Measurements from ENCODE around the gene PSME3. TPM values are rescaled to one million over a fixed set of nuclear protein-coding genes. Genes with fewer than 3 reads are reported as not detected.

The PSME3 gene
- total and polyA plus RNA-seq, 2 of the 13 experiments (the other 11 are each of a cell fraction or from before 2014, with no cell fraction given): 66.3 to 135 TPM

DNA sequence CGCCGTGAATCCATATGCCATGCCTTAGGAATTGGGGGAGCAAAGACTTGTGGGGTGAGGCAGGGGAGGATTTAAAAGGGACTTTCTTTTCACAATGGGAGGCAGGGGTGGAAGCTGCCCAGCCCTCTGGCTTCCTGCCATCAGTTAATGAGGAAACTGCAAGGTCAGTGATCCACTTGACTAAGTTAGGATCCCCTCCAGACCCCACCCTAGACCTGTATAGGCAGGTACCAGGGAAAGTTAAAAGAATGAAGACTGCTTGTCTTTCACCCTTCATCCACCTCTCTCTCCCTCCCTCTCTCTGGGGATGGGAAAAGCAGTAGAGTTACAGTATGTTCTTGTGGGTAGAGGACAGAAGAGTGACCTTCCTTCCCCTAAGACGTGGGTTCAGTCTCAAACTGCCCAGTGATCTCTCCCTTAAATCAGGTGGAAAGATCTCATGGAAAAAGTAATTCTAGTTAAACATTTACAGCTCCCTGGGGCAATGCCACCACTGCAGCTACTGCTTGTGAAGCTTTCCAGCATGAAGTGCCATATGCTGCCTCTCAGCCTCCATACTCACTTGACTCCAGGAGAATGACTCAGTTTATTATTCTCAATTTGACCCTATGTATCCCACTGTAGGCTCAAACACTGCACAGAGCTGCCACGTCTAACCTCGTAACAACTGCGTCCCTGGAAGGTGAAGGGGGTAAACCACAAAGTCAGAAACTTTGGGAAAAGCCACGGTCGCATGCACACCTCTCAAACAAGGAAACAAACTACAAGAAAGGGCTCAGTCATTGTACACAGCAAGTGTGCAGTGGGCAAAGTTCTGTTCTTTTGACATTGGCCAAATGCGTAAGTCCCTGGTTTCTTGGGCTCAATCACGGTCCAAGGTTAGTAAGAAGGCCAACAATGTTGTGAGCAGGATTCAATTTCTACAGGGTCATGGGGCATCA is 35.9 kb upstream of the PSME3 start (continued):
- TF ChIP-seq, protein P1, sequence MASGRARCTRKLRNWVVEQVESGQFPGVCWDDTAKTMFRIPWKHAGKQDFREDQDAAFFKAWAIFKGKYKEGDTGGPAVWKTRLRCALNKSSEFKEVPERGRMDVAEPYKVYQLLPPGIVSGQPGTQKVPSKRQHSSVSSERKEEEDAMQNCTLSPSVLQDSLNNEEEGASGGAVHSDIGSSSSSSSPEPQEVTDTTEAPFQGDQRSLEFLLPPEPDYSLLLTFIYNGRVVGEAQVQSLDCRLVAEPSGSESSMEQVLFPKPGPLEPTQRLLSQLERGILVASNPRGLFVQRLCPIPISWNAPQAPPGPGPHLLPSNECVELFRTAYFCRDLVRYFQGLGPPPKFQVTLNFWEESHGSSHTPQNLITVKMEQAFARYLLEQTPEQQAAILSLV (CRISPR knock-in tag; IDR thresholded peaks at IDR 0.05; ENCODE audit: borderline replicate concordance): peak; percentile 82; the same call in 1 of the 2 replicates
- TF ChIP-seq SAFB2 (CRISPR knock-in tag; IDR thresholded peaks at IDR 0.05; ENCODE audit: borderline replicate concordance, low read depth) (no peak), RXRB (CRISPR knock-in tag; IDR thresholded peaks at IDR 0.05; ENCODE audit: borderline replicate concordance) (peak; percentile 51; the same call in 1 of the 2 replicates), RARG (CRISPR knock-in tag; IDR thresholded peaks at IDR 0.05; ENCODE audit: low read depth) (no peak), TAF1 (CRISPR knock-in tag; IDR thresholded peaks at IDR 0.05) (peak; percentile 56; the same call in 1 of the 2 replicates), NONO (IDR thresholded peaks at IDR 0.05) (no peak), NONO (CRISPR knock-in tag; conservative IDR thresholded peaks at IDR 0.05) (no peak), KLF12 (CRISPR knock-in tag; IDR thresholded peaks at IDR 0.05; ENCODE audit: borderline replicate concordance) (no peak), HOXD1 (CRISPR knock-in tag; IDR thresholded peaks at IDR 0.05) (no peak), SRF (IDR thresholded peaks at IDR 0.05; ENCODE audit: low read depth, low read length) (no peak), ZNF773 (CRISPR knock-in tag; IDR thresholded peaks at IDR 0.05; ENCODE audit: borderline replicate concordance) (no peak), STAT5B (CRISPR knock-in tag; IDR thresholded peaks at IDR 0.05) (no peak), SALL1 (CRISPR knock-in tag; IDR thresholded peaks at IDR 0.05) (no peak), ZNF782 (CRISPR knock-in tag; IDR thresholded peaks at IDR 0.05; ENCODE audit: borderline replicate concordance) (no peak), SNAI1 (CRISPR knock-in tag; IDR thresholded peaks at IDR 0.05; ENCODE audit: borderline replicate concordance) (peak; percentile 18; the same call in 1 of the 2 replicates), KDM5A (IDR thresholded peaks at IDR 0.05; ENCODE audit: borderline replicate concordance, low read length) (no peak), ZNF496 (CRISPR knock-in tag; IDR thresholded peaks at IDR 0.05; ENCODE audit: insufficient replicate concordance) (no peak), SCMH1 (CRISPR knock-in tag; IDR thresholded peaks at IDR 0.05; ENCODE audit: borderline replicate concordance) (no peak), MTF1 (CRISPR knock-in tag; IDR thresholded peaks at IDR 0.05) (no peak), JUNB (CRISPR knock-in tag; IDR thresholded peaks at IDR 0.05; ENCODE audit: borderline replicate concordance) (no peak), ZNF160 (CRISPR knock-in tag; IDR thresholded peaks at IDR 0.05) (no peak), NCOA1 (CRISPR knock-in tag; IDR thresholded peaks at IDR 0.05) (no peak), SNRNP70 (IDR thresholded peaks at IDR 0.05; ENCODE audit: low read depth, low read length) (no peak), ZNF790 (CRISPR knock-in tag; IDR thresholded peaks at IDR 0.05; ENCODE audit: borderline replicate concordance) (no peak), ELF1 (CRISPR knock-in tag; IDR thresholded peaks at IDR 0.05) (no peak)
- TF ChIP-seq, protein P2, sequence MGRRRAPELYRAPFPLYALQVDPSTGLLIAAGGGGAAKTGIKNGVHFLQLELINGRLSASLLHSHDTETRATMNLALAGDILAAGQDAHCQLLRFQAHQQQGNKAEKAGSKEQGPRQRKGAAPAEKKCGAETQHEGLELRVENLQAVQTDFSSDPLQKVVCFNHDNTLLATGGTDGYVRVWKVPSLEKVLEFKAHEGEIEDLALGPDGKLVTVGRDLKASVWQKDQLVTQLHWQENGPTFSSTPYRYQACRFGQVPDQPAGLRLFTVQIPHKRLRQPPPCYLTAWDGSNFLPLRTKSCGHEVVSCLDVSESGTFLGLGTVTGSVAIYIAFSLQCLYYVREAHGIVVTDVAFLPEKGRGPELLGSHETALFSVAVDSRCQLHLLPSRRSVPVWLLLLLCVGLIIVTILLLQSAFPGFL (CRISPR knock-in tag; IDR thresholded peaks at IDR 0.05): no peak
- TF ChIP-seq, protein P3, sequence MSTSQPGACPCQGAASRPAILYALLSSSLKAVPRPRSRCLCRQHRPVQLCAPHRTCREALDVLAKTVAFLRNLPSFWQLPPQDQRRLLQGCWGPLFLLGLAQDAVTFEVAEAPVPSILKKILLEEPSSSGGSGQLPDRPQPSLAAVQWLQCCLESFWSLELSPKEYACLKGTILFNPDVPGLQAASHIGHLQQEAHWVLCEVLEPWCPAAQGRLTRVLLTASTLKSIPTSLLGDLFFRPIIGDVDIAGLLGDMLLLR (CRISPR knock-in tag; IDR thresholded peaks at IDR 0.05): no peak

Measured in HepG2 (cell line).